Transverse colon (tissue), 3 donors: Measurements from ENCODE around the gene KRTAP19-6.

Experiments used
- POLR2A ChIP-seq: fragments of 450-650 bp; IDR thresholded peaks from one replicate; pipeline ENCODE4 v1.6.1; 2016; ENCODE audit warnings: antibody characterized with exemption, mild to moderate bottlenecking, moderate library complexity
- TF ChIP-seq, protein P1 (sequence below), 5 experiments: fragments of 200-600 bp in 3 of 5; fragments of 450-650 bp in 2 of 5; sonication (generic) in 3 of 5; IDR thresholded peaks; 1 replicate in 2 of 5; 2 replicates in 3 of 5; pipeline ENCODE4 v1.5.1; 2016 to 2017; ENCODE audit warnings: antibody characterized with exemption in 5 of 5, inconsistent platforms in 3 of 5, mild to moderate bottlenecking in 2 of 5, moderate library complexity in 1 of 5

DNA sequence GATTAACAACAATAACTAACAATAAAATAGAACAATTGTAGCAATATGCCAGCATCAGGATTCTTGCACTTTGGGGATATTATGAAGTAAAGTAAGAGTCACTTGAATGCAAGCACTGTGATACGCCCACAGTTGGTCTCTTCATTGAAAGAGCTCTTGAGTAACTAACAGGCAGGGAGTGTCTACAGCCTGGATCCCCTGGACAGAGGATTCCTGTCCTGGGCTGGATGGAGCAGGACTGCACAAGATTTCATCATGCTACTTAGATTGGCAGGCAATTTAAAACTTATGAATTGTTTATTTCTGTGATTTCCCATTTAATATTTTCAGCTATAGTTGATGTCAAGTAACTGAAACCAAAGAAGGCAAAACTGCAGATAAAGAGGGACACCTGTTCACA, 26.0 kb downstream of the KRTAP19-6 start:
- TF ChIP-seq POLR2A = no peak
- TF ChIP-seq, protein P1, sequence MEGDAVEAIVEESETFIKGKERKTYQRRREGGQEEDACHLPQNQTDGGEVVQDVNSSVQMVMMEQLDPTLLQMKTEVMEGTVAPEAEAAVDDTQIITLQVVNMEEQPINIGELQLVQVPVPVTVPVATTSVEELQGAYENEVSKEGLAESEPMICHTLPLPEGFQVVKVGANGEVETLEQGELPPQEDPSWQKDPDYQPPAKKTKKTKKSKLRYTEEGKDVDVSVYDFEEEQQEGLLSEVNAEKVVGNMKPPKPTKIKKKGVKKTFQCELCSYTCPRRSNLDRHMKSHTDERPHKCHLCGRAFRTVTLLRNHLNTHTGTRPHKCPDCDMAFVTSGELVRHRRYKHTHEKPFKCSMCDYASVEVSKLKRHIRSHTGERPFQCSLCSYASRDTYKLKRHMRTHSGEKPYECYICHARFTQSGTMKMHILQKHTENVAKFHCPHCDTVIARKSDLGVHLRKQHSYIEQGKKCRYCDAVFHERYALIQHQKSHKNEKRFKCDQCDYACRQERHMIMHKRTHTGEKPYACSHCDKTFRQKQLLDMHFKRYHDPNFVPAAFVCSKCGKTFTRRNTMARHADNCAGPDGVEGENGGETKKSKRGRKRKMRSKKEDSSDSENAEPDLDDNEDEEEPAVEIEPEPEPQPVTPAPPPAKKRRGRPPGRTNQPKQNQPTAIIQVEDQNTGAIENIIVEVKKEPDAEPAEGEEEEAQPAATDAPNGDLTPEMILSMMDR (IDR thresholded peaks at IDR 0.05) = no peak
